ENCODE measurements around the gene MEF2D. TPM values are rescaled to one million over a fixed set of nuclear protein-coding genes. Genes with fewer than 3 reads are reported as not detected.

The MEF2D gene
- total RNA-seq, 1 donor from 2014 or later: 20.7 TPM

GRCh38 chr1:156538711-156539440 lies 38.3 kb upstream of the MEF2D start:
- Mint-ChIP-seq H3K4me1 (ENCODE audit: unreplicated experiment) (peaks cover 6% of the 10 kb centered on the region), H3K4me3 (no peak overlapping the region), H3K27ac (no peak overlapping the region), H3K27me3 (no peaks in the 10 kb centered on the region), H3K36me3 (peaks cover 8% of the 10 kb centered on the region), H3K9me3 (no peaks in the 10 kb centered on the region)
- TF ChIP-seq, protein P1, sequence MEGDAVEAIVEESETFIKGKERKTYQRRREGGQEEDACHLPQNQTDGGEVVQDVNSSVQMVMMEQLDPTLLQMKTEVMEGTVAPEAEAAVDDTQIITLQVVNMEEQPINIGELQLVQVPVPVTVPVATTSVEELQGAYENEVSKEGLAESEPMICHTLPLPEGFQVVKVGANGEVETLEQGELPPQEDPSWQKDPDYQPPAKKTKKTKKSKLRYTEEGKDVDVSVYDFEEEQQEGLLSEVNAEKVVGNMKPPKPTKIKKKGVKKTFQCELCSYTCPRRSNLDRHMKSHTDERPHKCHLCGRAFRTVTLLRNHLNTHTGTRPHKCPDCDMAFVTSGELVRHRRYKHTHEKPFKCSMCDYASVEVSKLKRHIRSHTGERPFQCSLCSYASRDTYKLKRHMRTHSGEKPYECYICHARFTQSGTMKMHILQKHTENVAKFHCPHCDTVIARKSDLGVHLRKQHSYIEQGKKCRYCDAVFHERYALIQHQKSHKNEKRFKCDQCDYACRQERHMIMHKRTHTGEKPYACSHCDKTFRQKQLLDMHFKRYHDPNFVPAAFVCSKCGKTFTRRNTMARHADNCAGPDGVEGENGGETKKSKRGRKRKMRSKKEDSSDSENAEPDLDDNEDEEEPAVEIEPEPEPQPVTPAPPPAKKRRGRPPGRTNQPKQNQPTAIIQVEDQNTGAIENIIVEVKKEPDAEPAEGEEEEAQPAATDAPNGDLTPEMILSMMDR (conservative IDR thresholded peaks at IDR 0.05): no peak
- DNase-seq (ENCODE audit: extremely low spot score, unreplicated experiment): no peak

GRCh38 chr1:156537027-156537426 lies 36.5 kb upstream of the MEF2D start:
- H3K36me3 Mint-ChIP-seq: peaks cover 3% of the 10 kb centered on the region
- TF ChIP-seq, protein P1 (conservative IDR thresholded peaks at IDR 0.05): no peak
- no peak overlapping the region for H3K27ac Mint-ChIP-seq
- H3K4me3 Mint-ChIP-seq: no peak overlapping the region
- H3K9me3 Mint-ChIP-seq: no peaks in the 10 kb centered on the region
- no peaks in the 10 kb centered on the region for H3K27me3 Mint-ChIP-seq
- H3K4me1 Mint-ChIP-seq (ENCODE audit: unreplicated experiment): no peaks in the 10 kb centered on the region
- DNase-seq (ENCODE audit: extremely low spot score, unreplicated experiment): no peak

DNA sequence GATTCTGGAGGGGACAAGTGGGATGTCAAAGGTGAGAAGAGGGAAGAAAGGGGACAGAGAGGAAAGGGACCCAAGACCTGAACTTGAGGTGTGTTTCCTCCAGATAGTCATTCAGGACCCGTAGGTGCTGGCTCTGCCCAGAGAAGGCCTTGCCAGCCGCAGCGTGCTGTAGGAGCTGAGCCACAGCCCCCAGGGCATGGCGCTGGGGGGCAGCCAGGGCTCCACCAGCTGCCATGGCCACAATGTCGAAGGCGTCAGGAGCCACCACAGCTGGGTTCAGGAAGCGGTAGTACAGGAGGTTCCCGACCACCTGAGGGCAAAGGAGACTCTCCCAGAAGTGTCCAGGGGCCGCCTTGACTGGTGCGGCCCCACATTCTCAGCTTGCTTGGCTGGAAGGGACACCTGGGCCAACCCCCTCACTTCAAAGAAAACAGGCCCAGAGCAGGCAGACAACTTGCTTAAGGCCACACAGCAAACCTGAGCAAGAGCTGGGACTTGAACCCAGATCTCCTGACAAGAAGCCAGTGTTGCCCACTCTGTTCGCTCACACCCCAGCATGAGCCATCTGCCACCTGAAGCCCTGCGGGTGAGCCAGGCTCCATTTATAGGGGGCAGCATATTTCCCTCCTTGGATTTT lies 34.0 kb upstream of the MEF2D start:
- H3K4me3 Mint-ChIP-seq: no peak overlapping the region
- TF ChIP-seq, protein P1 (conservative IDR thresholded peaks at IDR 0.05): no peak
- H3K4me1 Mint-ChIP-seq (ENCODE audit: unreplicated experiment): no peaks in the 10 kb centered on the region
- DNase-seq (ENCODE audit: extremely low spot score, unreplicated experiment): no peak
- H3K36me3 Mint-ChIP-seq: peaks cover 3% of the 10 kb centered on the region
- no peak overlapping the region for H3K27ac Mint-ChIP-seq
- no peaks in the 10 kb centered on the region for H3K27me3 Mint-ChIP-seq
- H3K9me3 Mint-ChIP-seq: no peaks in the 10 kb centered on the region

DNA sequence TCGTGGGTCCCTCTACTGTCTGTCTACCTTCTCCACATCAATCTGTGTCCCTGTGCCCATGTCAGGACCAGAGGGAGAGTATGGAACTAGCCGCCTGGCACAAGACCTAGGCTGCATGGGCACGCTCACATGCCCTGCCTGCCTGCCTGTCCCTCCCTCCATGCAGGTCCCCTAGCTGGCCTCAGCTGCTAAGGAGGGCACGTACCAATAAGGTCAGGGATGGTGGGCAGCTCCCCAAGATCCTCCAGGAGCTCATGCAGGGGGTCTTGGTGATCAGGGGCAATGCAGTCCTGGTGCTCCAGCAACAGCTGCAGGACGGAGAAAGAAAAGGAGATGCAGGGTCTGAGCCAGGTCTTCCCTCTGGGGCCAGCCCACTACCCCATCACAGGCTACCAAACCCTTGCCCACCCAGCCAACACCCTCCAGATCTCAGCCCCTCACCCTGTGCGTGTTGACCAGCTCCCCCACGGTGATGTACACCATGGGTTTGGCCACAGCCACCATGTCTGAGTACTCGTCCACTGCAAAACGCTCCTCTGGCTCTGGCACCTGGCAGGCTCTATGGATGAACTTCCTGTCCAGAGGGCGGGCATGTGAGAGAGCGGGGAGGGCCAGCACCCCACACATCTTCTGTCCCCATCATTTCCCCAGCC lies 33.1 kb upstream of the MEF2D start:
- H3K27ac Mint-ChIP-seq: no peak overlapping the region
- no peaks in the 10 kb centered on the region for H3K9me3 Mint-ChIP-seq
- no peaks in the 10 kb centered on the region for H3K27me3 Mint-ChIP-seq
- no peak for DNase-seq (ENCODE audit: extremely low spot score, unreplicated experiment)
- peaks cover 3% of the 10 kb centered on the region for H3K36me3 Mint-ChIP-seq
- H3K4me3 Mint-ChIP-seq: no peak overlapping the region
- TF ChIP-seq, protein P1 (conservative IDR thresholded peaks at IDR 0.05): no peak
- H3K4me1 Mint-ChIP-seq (ENCODE audit: unreplicated experiment): no peaks in the 10 kb centered on the region

GRCh38 chr1:156532374-156532773 lies 31.8 kb upstream of the MEF2D start:
- TF ChIP-seq, protein P1 (conservative IDR thresholded peaks at IDR 0.05): no peak
- Mint-ChIP-seq H3K4me1 (ENCODE audit: unreplicated experiment) (no peaks in the 10 kb centered on the region), H3K4me3 (no peak overlapping the region), H3K9me3 (no peaks in the 10 kb centered on the region), H3K27ac (no peak overlapping the region), H3K36me3 (peaks cover 10% of the 10 kb centered on the region), H3K27me3 (no peaks in the 10 kb centered on the region)
- no peak for DNase-seq (ENCODE audit: extremely low spot score, unreplicated experiment)
